MM.1S (cell line): ENCODE data around the gene TTC17.
"Not testable (repeated sequence)": the region's sequence is repeated elsewhere in the genome, so short reads cannot be mapped to it uniquely, and the experiment has no call there.

ENCODE experiments used
- DNase-seq: peaks from one replicate; pipeline ENCODE4 v3.0.0-alpha.2; 2015
- H2AFZ ChIP-seq: fragments of 300-600 bp; sonication (generic); 2 replicates; pipeline ENCODE4 v1.6.0; 2016; ENCODE audit warnings: antibody characterized with exemption, low read length
- H3F3A ChIP-seq: fragments of 300-600 bp; sonication (generic); 2 replicates; pipeline ENCODE4 v1.6.1; 2016; ENCODE audit warnings: mild to moderate bottlenecking, antibody characterized with exemption, low read length, moderate library complexity, mixed read lengths; ENCODE audit not compliant: insufficient read depth
- H3K27ac ChIP-seq: fragments of 300-600 bp; sonication (generic); 2 replicates; pipeline ENCODE4 v1.5.1; 2016; ENCODE audit warnings: mild to moderate bottlenecking, low read length
- H3K27me3 ChIP-seq: fragments of 300-600 bp; sonication (generic); replicated peaks from 2 replicates; pipeline ENCODE4 v1.6.0; 2016; ENCODE audit warnings: low read length; ENCODE audit not compliant: insufficient read depth
- H3K36me3 ChIP-seq: fragments of 300-600 bp; sonication (generic); replicated peaks from 2 replicates; pipeline ENCODE4 v1.6.1; 2016; ENCODE audit warnings: mild to moderate bottlenecking, low read length, mixed read lengths; ENCODE audit not compliant: insufficient read depth
- H3K4me1 ChIP-seq: fragments of 300-600 bp; sonication (generic); 2 replicates; pipeline ENCODE4 v1.6.1; 2016; ENCODE audit warnings: low read length, mixed read lengths
- H3K4me2 ChIP-seq: fragments of 300-600 bp; sonication (generic); 2 replicates; pipeline ENCODE4 v1.6.0; 2016; ENCODE audit warnings: low read depth, low read length
- H3K4me3 ChIP-seq: fragments of 300-600 bp; sonication (generic); 2 replicates; pipeline ENCODE4 v1.5.1; 2016; ENCODE audit warnings: low read length, mixed read lengths
- H3K79me2 ChIP-seq: fragments of 300-600 bp; sonication (generic); 2 replicates; pipeline ENCODE4 v1.6.1; 2016; ENCODE audit warnings: mixed run types, low read length, mixed read lengths
- H3K9ac ChIP-seq: fragments of 300-600 bp; sonication (generic); 2 replicates; pipeline ENCODE4 v1.6.1; 2016; ENCODE audit warnings: low read length, mixed read lengths
- H3K9me2 ChIP-seq: fragments of 300-600 bp; sonication (generic); replicated peaks from 2 replicates; pipeline ENCODE4 v1.6.1; 2016; ENCODE audit warnings: mild to moderate bottlenecking, low read length, mixed read lengths; ENCODE audit not compliant: insufficient read depth
- H3K9me3 ChIP-seq: fragments of 300-600 bp; sonication (generic); replicated peaks from 2 replicates; pipeline ENCODE4 v1.6.1; 2016; ENCODE audit warnings: mild to moderate bottlenecking, low read length, mixed read lengths; ENCODE audit not compliant: insufficient read depth
- H4K20me1 ChIP-seq: fragments of 300-600 bp; sonication (generic); 2 replicates; pipeline ENCODE4 v1.6.1; 2016; ENCODE audit warnings: mild to moderate bottlenecking, low read length, moderate library complexity, mixed read lengths; ENCODE audit not compliant: insufficient read depth
- EZH2 ChIP-seq: fragments of 300-600 bp; sonication (generic); optimal IDR thresholded peaks from 2 replicates; pipeline ENCODE3; 2017; ENCODE audit warnings: low read depth, mild to moderate bottlenecking, antibody characterized with exemption, low read length, mixed read lengths
- EZH2phosphoT487 ChIP-seq: fragments of 300-600 bp; sonication (generic); IDR thresholded peaks from 2 replicates; pipeline ENCODE4 v1.6.1; 2018; ENCODE audit warnings: antibody characterized with exemption, low read length
- TF ChIP-seq, protein P1 (sequence below): fragments of 300-600 bp; sonication (generic); IDR thresholded peaks from 2 replicates; pipeline ENCODE4 v1.5.1; 2016; ENCODE audit warnings: antibody characterized with exemption, low read length, mixed read lengths

Gene TTC17

DNA sequence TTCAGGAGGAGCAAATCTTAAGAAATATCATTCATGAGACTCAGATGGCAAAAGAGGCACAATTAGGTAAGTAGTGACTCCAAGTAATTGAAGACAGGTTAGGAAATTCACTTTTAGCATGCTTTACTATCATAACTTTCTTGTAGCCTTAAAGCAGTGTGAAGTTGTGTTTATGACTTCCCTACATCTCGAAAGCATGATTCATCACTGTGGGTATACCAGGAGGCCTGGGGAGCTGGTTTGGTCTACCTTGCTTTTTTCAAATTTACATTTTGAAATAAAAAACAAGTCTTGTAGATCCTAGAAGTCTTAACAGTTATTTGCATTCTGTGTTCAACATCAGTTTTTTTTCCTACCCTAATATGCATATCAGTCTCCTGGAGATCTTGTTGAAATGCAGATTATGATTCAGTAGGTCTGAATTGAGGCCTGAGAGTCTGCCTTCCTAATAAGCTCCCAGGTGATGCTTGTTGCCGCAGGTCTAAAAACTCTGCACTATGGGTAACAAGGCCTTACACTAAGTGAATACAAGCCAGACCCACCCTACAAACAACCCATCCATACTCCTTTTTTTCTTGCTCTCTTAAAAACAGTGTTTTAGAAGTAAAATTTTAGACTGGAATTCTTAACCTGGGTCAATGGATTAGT is 41.4 kb downstream of the TTC17 start:
- no peak for TF ChIP-seq EZH2
- TF ChIP-seq, protein P1, sequence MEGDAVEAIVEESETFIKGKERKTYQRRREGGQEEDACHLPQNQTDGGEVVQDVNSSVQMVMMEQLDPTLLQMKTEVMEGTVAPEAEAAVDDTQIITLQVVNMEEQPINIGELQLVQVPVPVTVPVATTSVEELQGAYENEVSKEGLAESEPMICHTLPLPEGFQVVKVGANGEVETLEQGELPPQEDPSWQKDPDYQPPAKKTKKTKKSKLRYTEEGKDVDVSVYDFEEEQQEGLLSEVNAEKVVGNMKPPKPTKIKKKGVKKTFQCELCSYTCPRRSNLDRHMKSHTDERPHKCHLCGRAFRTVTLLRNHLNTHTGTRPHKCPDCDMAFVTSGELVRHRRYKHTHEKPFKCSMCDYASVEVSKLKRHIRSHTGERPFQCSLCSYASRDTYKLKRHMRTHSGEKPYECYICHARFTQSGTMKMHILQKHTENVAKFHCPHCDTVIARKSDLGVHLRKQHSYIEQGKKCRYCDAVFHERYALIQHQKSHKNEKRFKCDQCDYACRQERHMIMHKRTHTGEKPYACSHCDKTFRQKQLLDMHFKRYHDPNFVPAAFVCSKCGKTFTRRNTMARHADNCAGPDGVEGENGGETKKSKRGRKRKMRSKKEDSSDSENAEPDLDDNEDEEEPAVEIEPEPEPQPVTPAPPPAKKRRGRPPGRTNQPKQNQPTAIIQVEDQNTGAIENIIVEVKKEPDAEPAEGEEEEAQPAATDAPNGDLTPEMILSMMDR, result no peak
- TF ChIP-seq EZH2phosphoT487, result no peak
- H3K9me3 ChIP-seq, result no peaks in the 10 kb centered on the region
- peaks cover 14% of the 10 kb centered on the region; the same call in 1 of the 2 replicates for H3K4me1 ChIP-seq
- no peak overlapping the region for H3K4me3 ChIP-seq
- H3K27ac ChIP-seq, result no peak overlapping the region
- H3K79me2 ChIP-seq, result no peaks in the 10 kb centered on the region
- no peak overlapping the region for H2AFZ ChIP-seq
- H3K4me2 ChIP-seq, result no peak overlapping the region
- H3K27me3 ChIP-seq, result no peaks in the 10 kb centered on the region
- H4K20me1 ChIP-seq, result no peaks in the 10 kb centered on the region
- DNase-seq, result no peak
- no peak overlapping the region for H3K9ac ChIP-seq
- H3K9me2 ChIP-seq, result no peaks in the 10 kb centered on the region
- H3K36me3 ChIP-seq, result peaks cover 6% of the 10 kb centered on the region
- no peaks in the 10 kb centered on the region for H3F3A ChIP-seq

DNA sequence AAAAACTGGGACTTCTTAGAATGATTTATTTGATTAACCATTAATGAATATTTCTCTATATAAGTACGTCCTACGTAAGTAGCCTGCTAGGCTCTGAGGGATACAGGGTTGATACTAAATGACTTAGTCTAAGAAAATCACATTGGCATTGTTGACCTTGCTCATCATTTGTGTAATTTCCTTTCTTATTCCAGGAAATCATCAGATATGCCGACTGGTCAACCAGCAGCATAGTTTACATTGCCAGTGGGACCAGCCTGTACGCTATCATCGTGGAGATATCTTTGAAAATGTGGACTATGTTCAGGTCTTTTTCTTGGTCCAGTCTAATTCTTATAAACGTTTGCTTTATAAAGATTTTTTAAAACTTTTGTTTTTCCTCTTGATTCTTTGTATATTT is 42.5 kb downstream of the TTC17 start:
- peaks cover 13% of the 10 kb centered on the region for H3K36me3 ChIP-seq
- no peaks in the 10 kb centered on the region for H3K79me2 ChIP-seq
- H3K9ac ChIP-seq, result no peak overlapping the region
- no peaks in the 10 kb centered on the region for H3K27me3 ChIP-seq
- no peak overlapping the region for H2AFZ ChIP-seq
- no peak overlapping the region for H3K27ac ChIP-seq
- H3K4me3 ChIP-seq, result no peak overlapping the region
- no peak for TF ChIP-seq EZH2
- TF ChIP-seq, protein P1, result no peak
- H3F3A ChIP-seq, result no peaks in the 10 kb centered on the region
- no peaks in the 10 kb centered on the region for H4K20me1 ChIP-seq
- no peaks in the 10 kb centered on the region for H3K9me2 ChIP-seq
- no peak for DNase-seq
- H3K4me2 ChIP-seq, result no peak overlapping the region
- H3K9me3 ChIP-seq, result no peaks in the 10 kb centered on the region
- H3K4me1 ChIP-seq, result peaks cover 14% of the 10 kb centered on the region; the same call in 1 of the 2 replicates

DNA sequence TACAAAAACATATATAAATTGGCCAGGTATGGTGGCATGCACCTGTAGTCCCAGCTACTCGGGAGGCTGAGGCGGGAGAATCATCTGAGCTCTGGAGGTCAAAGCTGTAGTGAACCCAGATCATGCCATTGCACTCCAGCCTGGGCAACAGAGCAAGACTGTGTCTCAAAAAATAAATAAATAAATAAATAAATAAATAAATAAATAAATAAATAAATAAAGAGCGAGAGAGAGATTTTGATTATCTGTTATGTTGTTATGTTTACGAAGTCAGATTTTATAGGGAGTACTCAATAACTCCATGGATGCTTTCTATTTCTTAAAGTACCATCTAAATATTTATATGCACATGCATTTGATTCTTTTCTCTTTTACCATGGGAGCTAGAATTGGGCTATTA is 43.1 kb downstream of the TTC17 start:
- not testable (repeated sequence) for H3K27me3 ChIP-seq, H4K20me1 ChIP-seq, H3K4me2 ChIP-seq, H3K4me3 ChIP-seq, DNase-seq, H3F3A ChIP-seq, H2AFZ ChIP-seq, H3K27ac ChIP-seq, H3K9ac ChIP-seq, H3K9me2 ChIP-seq, H3K79me2 ChIP-seq, H3K9me3 ChIP-seq
- Histone ChIP-seq H3K36me3 (peaks cover 13% of the 10 kb centered on the region), H3K4me1 (peaks cover 14% of the 10 kb centered on the region; the same call in 1 of the 2 replicates)
